22Rv1 (cell line): ENCODE measurements around the gene KIAA0586.

Source experiments
- ZFX ChIP-seq: fragments of 450-650 bp; IDR thresholded peaks from 2 replicates; pipeline ENCODE4 v1.6.1; 2017; ENCODE audit warnings: antibody characterized with exemption, borderline replicate concordance
- TF ChIP-seq, protein P1 (sequence below): fragments of 450-650 bp; IDR thresholded peaks from 2 replicates; pipeline ENCODE4 v1.5.1; 2017; ENCODE audit warnings: mild to moderate bottlenecking

DNA sequence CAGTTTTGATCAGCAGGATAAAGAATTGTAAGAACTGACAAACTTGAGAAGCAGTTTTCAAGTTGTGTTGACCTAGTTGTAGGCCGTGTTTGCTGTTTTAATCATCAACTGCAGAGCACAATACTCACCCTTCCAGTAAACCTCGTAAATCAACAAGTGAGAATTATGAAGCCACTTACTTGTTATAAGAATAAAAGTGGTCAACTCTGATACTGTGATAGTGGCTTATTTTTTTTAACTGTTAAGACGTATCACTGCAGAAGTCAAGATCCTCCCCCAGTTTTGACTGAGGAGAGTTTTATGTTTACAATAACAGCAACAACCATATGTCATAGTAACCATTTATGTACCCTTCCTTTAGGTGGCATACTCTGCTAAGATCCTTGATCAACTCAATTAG lies 109.5 kb downstream of the KIAA0586 start:
- TF ChIP-seq, protein P1, sequence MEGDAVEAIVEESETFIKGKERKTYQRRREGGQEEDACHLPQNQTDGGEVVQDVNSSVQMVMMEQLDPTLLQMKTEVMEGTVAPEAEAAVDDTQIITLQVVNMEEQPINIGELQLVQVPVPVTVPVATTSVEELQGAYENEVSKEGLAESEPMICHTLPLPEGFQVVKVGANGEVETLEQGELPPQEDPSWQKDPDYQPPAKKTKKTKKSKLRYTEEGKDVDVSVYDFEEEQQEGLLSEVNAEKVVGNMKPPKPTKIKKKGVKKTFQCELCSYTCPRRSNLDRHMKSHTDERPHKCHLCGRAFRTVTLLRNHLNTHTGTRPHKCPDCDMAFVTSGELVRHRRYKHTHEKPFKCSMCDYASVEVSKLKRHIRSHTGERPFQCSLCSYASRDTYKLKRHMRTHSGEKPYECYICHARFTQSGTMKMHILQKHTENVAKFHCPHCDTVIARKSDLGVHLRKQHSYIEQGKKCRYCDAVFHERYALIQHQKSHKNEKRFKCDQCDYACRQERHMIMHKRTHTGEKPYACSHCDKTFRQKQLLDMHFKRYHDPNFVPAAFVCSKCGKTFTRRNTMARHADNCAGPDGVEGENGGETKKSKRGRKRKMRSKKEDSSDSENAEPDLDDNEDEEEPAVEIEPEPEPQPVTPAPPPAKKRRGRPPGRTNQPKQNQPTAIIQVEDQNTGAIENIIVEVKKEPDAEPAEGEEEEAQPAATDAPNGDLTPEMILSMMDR: no peak
- no peak for TF ChIP-seq ZFX
